ENCODE results near the gene ALDH3B1.
A peak's percentile ranks its signal among the peaks of the same experiment; 100 is the strongest.

The ALDH3B1 gene

DNA sequence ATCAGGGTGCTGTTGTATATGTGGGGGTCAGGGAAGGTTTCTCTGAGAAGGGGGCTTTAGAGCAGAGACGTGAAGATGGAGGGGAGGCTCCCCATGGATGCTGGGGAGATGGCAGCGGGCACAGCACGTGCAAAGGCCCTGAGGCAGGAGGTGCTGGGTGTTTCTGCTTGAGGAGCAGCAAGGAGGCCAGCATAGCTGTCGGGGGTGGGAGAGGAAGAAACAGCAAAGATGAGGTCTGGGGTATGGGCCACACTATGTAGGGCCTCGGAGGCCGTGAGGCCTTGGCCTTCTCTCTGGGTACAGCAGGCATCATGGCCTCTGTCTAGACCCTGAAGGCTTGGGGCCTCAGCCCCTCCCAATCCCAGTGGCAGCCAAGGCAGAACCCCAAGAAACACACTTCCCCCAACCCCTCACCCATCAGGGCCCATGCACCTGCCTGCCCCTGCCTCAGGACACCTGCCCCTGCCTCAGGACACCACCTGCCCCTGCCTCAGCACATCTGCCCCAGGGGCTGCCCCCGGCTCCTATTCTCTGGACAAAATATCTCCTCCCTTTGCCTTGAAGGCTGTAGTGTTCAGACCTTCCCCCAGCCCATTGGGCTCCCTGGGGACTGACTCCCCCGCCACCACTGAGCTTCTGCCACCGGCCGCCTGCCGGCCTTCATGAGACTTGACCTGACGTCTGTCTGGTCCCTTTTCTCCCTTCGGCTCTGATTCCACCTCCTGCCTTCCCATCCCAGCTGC, 6.2 kb downstream of the ALDH3B1 start:
- DNase-seq (ENCODE audit: extremely low read depth, low read depth) = no peak
- TF ChIP-seq CTCF (IDR thresholded peaks at IDR 0.05; ENCODE audit: low read depth, low read length) = no peak

- no peak for DNase-seq (ENCODE audit: extremely low read depth, low read depth)
- no peak for TF ChIP-seq CTCF (IDR thresholded peaks at IDR 0.05; ENCODE audit: low read depth, low read length)
Observed at GRCh38 chr11:68016904-68017817, 7.0 kb downstream of the ALDH3B1 start.

- no peak for TF ChIP-seq CTCF (IDR thresholded peaks at IDR 0.05; ENCODE audit: low read depth, low read length)
- DNase-seq (ENCODE audit: extremely low read depth, low read depth) = no peak
Observed at GRCh38 chr11:68017980-68018729, 8.0 kb downstream of the ALDH3B1 start.

DNA sequence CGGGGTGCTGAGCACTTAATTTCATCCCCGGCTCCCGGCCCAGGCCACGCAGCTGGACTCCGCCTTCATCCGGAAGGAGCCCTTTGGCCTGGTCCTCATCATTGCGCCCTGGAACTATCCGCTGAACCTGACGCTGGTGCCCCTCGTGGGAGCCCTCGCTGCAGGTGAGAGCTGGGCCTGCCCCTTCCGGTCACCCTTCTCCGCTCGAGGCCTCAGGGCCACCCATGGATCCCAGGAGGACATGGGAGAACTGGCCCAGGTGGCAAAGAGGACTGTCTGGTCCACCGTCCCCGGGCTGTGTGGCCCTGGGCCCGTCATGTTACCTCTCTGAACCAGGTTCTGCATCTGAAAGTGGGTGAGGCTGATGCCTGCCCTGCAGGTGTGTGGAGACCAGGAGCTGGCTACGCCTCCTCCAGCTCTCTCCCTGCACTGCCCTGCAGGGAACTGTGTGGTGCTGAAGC, 8.6 kb downstream of the ALDH3B1 start:
- TF ChIP-seq CTCF (IDR thresholded peaks at IDR 0.05; ENCODE audit: low read depth, low read length) = no peak
- DNase-seq (ENCODE audit: extremely low read depth, low read depth) = no peak

DNA sequence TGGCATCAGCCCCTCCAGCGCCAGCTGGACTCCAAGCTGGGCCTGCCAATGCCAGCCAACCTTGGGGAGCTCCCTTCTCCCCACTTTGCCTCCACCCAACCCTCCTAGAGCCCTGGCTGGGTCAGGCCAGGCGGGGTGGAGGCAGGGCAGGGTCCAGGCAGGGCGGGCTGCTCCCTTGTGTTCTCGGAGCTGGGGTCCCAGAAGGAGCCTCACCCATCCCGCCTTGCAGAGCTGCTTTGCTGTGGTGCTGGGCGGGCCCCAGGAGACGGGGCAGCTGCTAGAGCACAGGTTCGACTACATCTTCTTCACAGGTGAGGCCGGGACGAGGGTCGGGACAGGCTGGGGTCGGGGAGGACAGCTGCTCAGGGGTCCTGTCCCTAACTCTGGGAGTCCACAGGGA, 9.4 kb downstream of the ALDH3B1 start:
- no peak for TF ChIP-seq CTCF (IDR thresholded peaks at IDR 0.05; ENCODE audit: low read depth, low read length)
- DNase-seq (ENCODE audit: extremely low read depth, low read depth) = no peak

DNA sequence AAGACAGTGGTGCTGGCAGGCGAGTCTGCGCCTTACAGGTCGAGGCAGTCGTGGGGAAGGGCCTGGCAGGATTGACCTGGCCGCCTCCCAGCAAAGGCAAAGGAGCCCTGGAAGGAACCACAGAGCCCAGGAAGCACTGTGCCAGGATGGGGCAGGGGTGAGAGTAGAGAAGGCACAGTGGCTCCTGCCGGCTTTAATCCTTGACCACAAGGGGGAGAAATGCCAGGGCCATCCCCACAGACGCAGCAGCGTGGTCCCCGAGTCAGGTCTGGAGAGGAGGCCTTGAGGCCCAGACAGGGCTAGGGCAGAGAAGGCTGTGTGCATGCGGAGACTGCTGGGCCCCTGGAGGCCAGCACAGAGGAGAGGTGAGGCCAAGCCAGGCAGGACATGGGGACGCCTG, 10.4 kb downstream of the ALDH3B1 start:
- DNase-seq (ENCODE audit: extremely low read depth, low read depth) = no peak
- TF ChIP-seq CTCF (IDR thresholded peaks at IDR 0.05; ENCODE audit: low read depth, low read length) = peak; percentile 22

Measured in AG09319 (cell line).